ENCODE measurements around the gene RAB17.

RAB17 gene

GRCh38 chr2:237574894-237575868 is 15.4 kb downstream of the RAB17 start:
- DNase-seq (ENCODE audit: low read depth) = peak; percentile 56
- TF ChIP-seq, protein P1, sequence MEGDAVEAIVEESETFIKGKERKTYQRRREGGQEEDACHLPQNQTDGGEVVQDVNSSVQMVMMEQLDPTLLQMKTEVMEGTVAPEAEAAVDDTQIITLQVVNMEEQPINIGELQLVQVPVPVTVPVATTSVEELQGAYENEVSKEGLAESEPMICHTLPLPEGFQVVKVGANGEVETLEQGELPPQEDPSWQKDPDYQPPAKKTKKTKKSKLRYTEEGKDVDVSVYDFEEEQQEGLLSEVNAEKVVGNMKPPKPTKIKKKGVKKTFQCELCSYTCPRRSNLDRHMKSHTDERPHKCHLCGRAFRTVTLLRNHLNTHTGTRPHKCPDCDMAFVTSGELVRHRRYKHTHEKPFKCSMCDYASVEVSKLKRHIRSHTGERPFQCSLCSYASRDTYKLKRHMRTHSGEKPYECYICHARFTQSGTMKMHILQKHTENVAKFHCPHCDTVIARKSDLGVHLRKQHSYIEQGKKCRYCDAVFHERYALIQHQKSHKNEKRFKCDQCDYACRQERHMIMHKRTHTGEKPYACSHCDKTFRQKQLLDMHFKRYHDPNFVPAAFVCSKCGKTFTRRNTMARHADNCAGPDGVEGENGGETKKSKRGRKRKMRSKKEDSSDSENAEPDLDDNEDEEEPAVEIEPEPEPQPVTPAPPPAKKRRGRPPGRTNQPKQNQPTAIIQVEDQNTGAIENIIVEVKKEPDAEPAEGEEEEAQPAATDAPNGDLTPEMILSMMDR (IDR thresholded peaks at IDR 0.05; ENCODE audit: control insufficient read depth, extremely low read depth, insufficient read depth) = no peak
- H3K4me3 ChIP-seq (ENCODE audit: low read depth, low read length) = peak overlapping the region; percentile 30

- H3K4me3 ChIP-seq (ENCODE audit: low read depth, low read length) = peak overlapping the region; percentile 30; the same call in 1 of the 2 replicates
- TF ChIP-seq, protein P1 (IDR thresholded peaks at IDR 0.05; ENCODE audit: control insufficient read depth, extremely low read depth, insufficient read depth) = no peak
- no peak for DNase-seq (ENCODE audit: low read depth)
Observed at GRCh38 chr2:237574467-237574866, 16.1 kb downstream of the RAB17 start.

GRCh38 chr2:237573721-237574415 is 16.7 kb downstream of the RAB17 start:
- TF ChIP-seq, protein P1 (IDR thresholded peaks at IDR 0.05; ENCODE audit: control insufficient read depth, extremely low read depth, insufficient read depth) = no peak
- H3K4me3 ChIP-seq (ENCODE audit: low read depth, low read length) = no peak overlapping the region
- no peak for DNase-seq (ENCODE audit: low read depth)

- H3K4me3 ChIP-seq (ENCODE audit: low read depth, low read length) = no peak overlapping the region
- DNase-seq (ENCODE audit: low read depth) = no peak
- TF ChIP-seq, protein P1 (IDR thresholded peaks at IDR 0.05; ENCODE audit: control insufficient read depth, extremely low read depth, insufficient read depth) = no peak
Observed at GRCh38 chr2:237572742-237573101, 17.8 kb downstream of the RAB17 start.

DNA sequence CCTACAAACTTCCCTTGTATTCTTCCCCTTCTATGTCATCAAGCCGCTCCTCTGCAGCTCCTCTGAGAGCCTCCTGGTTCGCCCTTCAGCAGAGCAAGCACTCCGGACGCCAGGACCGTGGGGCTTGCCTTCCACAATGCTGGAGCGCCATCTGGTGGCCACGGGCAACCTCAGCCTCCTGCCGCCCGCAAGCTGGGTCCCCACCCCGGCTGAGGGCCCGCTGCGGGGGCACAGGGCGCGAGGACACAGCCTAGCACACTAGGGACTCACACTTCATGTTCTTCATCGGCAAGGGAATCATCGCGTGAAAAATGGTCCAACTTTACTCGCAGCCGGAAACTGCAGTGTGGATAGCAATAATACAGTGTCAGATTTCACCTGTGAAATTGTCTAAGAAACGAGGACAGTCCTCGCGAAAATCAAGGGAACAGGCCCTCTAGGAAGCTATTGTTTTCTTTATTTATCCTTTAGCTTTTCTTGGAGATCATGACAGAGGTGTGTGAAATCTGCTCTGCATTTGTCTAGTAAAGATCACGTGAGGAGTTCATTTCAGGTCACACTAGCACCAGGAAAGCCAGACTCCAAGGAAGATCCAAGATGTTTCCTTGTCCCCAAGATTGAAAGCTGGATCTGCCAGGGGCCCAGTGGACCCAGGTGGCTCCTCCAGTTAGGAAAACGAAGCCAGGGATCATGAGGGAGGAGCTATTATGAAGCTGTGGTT is 18.4 kb downstream of the RAB17 start:
- H3K4me3 ChIP-seq (ENCODE audit: low read depth, low read length) = peak overlapping the region; percentile 17; the same call in 1 of the 2 replicates
- peak; percentile 71 for DNase-seq (ENCODE audit: low read depth)
- TF ChIP-seq, protein P1 (IDR thresholded peaks at IDR 0.05; ENCODE audit: control insufficient read depth, extremely low read depth, insufficient read depth) = peak; percentile 92

- TF ChIP-seq, protein P1 (IDR thresholded peaks at IDR 0.05; ENCODE audit: control insufficient read depth, extremely low read depth, insufficient read depth) = no peak
- no peak overlapping the region for H3K4me3 ChIP-seq (ENCODE audit: low read depth, low read length)
- DNase-seq (ENCODE audit: low read depth) = no peak
Observed at GRCh38 chr2:237571551-237571950, 19.0 kb downstream of the RAB17 start.

All from LNCaP clone FGC (cell line).